Endothelial cell of hepatic sinusoid (primary cell): ENCODE measurements around the gene PGA5.
"Not testable (repeated sequence)": the region's sequence is repeated elsewhere in the genome, so short reads cannot be mapped to it uniquely, and the experiment has no call there.

Source experiments
- in situ Hi-C: cut with HindIII; loops from 2 replicates; pipeline ENCODE4 v1.10.0; 2017; ENCODE audit warnings: low sequenced_read_pairs

PGA5 gene

DNA sequence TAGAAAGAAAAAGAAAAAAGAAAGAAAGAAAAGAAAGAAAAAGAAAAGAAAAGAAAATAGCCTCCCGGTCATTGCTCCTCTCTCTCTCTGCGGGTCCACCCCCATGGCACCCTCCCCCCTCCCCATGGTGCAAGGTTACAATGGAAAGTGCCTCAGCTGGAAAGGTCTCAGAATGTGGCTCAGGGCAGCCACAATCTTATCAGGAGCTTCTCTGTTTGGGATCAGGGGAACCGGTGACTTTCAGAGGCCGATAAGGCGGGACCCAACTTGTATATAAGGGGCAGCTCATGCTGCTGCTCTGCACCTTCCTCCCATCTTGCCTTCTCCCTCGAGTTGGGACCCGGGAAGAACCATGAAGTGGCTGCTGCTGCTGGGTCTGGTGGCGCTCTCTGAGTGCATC is at the start of gene PGA5:
Gene PGA5 (plus strand): TSS at position 301 of the 400 bp plus-strand sequence. CDS start 52 bp downstream, at position 353.
- in situ Hi-C loops, result not testable (repeated sequence)

DNA sequence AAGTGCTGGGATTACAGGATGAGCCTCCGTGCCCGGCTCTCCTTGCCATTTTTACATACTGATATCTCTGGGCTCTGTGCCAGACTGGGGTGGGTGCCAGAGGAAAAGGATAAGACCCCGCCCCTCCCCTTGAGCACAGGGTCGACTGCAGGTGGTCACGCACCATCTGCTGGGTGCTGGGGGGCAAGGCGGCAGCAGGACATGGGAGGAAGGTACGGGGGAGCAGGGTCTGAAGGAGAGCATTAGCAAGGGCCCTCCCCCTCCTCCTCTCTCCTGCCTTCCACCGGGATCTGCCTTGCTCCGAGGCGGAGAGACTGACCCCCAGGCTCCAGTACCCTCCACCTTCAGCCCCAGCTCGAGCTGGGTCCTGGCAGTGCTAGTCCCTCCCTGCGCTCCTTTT is 47.4 kb upstream of the PGA5 start:
- in situ Hi-C loops, result no loop called here

DNA sequence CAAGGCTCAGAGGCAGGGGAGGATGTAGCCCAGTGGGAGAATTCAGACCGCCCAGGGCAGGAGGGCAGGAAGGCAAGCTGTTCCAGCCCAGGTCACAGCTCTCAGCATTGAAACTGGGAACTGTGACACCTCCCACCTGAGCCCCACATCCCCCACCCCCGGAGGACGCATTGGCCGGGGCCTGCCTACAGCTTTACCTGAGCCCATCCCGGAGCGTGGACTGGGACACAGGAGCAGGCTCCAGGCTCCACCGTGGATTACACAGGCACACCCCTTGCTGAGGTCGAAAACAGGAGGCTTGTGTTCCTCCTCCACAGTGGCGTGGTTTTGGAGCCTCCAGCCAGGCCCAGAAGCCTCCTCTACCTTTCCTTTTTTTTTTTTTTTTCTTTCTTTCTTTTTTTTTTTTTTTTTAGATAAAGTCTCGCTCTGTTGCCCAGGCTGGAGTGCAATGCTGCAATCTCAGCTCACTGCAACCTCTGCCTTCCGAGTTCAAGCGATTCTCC is 46.8 kb upstream of the PGA5 start:
- in situ Hi-C loops, result no loop called here

DNA sequence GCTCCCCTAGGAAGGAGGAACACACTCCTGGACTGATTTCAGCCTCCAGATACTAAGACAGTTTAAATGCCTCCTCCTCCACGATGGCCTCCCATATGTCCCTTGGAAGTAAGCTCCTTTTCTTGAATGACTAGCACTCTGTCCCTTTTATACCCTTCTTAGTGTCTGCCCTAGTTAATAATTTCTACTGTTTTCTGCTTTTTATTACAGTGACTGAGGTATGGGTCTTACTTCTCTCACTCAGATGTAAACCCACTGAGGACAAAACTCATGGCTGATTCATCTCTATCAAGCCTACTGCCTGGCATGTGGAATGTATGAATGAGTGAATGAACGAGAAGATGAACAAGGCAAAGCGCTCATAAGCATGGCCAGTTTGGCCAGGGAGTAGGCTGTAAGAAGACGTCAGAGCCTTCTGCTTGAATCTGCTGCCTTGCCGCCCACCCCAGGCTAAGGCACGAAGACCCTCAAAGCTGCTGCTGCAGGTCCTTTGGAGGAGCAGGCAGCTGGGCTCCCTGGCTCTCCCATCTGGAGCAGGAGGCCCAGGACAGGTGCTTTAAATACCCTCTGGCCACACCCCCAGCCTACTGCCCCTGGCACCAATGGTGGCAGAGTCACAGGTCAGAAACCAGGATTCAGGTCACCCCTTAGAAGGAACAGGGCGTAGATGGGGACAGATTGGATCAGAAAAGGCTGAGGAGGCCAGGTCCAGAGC is 45.8 kb upstream of the PGA5 start:
- in situ Hi-C loops, result no loop called here

DNA sequence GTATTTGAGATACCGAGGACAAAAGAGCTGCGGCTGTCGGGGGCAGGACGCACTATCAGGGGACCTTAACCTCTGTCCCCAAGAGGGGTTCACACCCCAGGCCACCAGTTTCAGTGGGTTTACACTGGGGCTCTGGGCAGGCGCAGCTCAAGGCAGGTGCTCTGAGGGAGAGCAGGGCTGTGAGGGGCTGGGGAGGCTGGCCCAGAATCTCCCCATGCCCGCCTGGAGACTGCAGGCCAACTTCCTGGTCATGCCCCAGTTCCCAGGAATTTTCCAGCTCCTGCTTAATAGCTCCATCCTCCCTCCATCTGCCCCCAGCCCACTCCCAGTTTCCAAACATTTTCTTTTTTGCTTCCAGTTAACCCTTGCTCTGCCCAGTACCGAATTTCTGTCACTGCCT is 45.3 kb upstream of the PGA5 start:
- in situ Hi-C loops, result no loop called here

DNA sequence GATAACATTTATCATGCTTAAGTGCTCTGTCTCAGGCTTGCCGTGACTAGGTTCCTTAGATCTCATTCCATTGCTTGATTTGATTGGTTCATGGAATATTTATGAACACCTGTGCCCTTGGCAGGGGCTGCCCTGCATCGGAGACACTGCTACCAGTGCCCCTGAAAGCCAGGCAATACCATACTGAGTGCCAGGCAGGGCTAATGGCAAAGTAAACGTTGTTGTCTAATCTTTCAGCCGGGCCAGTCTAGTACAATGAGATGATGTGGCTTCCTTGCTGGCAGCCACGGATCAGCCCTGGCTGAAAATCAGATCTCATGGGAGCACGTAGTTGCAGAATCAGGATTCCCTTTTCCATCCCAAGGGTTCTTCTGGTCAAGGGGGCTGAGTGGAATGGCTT is 42.6 kb upstream of the PGA5 start:
- in situ Hi-C loops, result no loop called here

DNA sequence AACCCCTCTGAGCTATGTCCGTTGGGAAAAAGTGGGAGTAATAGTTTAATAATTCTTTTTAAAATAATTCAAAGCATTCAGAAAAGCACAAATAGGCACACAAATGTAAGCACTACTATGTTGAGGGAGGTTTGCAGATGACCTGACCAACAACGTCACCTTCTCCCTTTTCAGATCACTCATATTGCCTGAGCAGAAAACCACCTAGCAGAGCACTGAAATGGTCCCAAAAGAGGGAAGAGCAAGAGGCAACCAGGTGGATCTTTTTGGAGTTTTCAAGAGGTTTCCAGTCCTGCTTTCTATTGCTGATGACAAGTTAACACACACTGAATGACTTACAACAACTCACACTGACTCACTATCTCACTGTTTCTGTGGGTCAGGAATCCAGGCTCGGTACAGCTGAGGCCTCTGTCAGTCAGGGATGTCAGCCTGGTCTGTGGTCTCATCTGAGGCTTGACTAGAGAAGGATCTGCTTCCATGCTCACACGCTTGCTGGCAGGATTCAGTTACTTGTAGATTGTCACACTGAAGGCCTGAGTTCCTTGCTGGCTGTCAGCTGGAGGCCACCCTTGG is 41.9 kb upstream of the PGA5 start:
- in situ Hi-C loops, result no loop called here

DNA sequence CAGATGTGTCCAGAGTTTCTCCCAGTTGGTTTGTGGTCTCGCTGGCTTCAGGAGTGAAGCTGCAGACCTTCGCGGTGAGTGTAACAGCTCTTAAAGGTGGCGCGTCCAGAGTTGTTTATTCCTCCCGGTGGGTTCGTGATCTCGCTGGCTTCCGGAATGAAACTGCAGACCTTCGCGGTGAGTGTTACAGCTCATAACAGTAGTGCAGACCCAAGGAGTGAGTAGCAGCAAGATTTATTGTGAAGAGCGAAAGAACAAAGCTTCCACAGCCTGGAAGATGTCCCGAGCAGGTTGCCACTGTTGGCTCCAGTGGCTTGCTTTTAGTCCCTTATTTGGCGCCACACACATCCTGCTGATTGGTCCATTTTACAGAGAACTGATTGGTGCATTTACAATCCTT is 39.5 kb upstream of the PGA5 start:
- in situ Hi-C loops, result no loop called here

DNA sequence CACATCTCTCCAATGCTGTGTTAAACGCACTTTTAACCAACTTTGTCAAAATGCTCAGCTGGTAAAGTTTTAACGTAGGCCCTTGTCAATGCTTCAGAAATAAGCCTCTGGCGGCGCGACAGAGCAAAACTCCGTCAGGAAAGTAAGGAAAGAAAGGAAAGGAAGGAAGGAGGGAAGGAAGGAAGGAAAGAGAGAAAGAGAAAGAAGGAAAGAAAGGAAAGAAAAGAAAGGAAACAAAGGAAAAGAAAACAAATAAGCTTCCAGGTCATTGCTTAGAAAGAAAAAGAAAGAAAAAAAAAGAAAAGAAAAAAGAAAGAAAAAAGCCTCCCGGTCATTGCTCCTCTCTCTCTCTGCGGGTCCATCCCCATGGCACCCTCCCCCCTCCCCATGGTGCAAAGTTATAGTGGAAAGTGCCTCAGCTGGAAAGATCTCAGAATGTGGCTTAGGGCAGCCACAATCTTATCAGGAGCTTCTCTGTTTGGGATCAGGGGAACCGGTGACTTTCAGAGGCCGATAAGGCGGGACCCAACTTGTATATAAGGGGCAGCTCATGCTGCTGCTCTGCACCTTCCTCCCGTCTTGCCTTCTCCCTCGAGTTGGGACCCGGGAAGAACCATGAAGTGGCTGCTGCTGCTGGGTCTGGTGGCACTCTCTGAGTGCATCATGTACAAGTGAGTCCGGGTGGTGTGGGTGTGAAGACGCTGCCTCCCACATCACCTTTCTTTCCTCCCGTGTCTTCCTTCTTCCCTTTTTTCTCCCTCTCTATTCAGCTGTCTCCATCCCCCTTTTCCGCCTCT is 37.8 kb upstream of the PGA5 start, which contains the start of gene PGA3:
Gene PGA3 (plus strand): TSS at position 566 of the 797 bp plus-strand sequence. CDS start 50 bp downstream, at position 616.
- in situ Hi-C loops, result not testable (repeated sequence)

DNA sequence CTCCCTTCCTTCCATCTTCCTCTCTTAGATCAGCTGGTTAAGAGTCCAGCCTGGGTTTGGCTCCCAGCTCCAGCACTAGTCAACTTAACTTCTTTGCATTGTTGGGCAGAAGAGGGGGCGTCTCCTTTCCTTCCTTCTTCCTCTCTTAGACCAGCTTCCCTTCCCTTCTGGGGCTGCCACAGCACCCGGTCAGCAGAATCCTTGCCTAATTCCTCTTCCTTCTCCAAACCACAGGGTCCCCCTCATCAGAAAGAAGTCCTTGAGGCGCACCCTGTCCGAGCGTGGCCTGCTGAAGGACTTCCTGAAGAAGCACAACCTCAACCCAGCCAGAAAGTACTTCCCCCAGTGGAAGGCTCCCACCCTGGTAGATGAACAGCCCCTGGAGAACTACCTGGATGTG is 37.1 kb upstream of the PGA5 start:
- in situ Hi-C loops, result not testable (repeated sequence)

DNA sequence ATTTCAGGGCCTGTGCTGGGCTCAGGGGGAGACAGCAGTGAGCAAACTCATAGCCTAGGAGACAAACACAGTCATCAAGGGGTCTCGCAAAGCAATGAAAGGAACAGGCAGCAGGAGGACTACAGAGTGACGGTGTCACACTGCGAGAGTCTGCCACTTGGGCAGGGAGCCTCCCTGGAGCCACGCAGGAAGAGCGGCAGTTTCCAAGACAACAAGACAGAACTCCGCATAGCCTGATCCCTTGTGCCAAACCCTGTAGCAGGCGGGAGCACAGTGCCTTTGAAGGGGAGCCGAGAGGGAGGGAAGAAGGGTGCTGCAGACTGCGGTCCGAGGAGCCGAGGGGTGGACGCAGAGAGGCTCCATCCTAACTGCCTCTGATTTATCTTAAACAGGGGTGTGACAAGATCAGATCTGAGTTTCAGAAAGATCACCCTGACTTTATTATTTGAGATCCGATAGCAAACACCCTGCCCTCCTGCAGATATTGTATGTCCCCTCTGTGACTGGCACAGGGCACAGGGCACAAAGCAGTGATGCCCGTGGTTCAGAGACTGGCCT is 36.4 kb upstream of the PGA5 start:
- in situ Hi-C loops, result not testable (repeated sequence)

DNA sequence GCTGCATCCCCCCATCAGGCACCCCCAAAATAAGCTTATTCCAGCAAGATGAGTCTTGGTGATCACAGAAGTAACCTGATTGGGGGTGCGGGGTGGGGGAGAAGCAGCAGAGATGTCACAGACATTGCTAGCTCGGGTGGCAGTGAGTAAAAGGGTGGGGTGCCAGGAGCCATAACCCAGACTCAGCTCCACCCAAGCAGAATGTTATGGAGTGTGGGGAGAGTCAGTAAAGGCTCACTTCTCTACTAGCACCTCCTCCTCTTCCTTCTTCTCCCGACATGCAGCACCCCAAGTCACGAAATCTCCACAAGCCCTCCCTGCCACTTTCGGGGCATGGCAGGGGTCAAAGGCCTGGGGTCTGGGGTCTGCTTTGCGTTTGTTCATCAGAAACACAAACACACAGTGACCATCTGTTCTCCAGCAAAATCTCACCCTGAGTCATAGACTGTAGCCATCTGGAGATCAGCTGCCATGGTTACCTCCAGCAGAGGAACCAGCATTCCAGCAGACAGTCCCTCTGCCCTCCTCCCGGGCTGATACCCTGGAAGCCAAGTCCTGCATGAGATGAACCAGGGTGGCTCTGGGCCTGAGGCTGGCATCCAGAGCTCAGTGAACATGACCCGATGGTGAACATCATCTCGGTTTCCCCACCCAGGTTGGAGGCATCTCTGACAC is 33.2 kb upstream of the PGA5 start:
- in situ Hi-C loops, result not testable (repeated sequence)

DNA sequence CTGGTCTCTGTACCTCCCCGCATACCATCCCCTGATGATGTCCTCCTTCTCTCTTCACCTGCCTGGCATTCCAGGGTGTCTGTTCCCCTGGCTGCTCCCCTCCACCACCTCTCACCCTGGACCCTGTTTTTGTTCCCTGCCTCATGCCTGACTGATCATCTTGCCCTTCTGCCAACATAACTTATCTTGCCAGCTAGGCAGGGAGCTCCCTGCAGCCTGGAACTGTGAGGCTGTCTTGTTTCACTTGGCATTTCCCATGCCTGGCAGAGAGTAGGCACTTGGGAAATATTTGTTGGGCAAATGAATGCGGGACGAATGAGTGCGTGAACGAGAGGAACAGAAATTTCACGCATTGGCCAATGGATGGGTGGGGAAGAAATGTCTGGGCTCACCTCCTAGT is 30.3 kb upstream of the PGA5 start:
- in situ Hi-C loops, result not testable (repeated sequence)

DNA sequence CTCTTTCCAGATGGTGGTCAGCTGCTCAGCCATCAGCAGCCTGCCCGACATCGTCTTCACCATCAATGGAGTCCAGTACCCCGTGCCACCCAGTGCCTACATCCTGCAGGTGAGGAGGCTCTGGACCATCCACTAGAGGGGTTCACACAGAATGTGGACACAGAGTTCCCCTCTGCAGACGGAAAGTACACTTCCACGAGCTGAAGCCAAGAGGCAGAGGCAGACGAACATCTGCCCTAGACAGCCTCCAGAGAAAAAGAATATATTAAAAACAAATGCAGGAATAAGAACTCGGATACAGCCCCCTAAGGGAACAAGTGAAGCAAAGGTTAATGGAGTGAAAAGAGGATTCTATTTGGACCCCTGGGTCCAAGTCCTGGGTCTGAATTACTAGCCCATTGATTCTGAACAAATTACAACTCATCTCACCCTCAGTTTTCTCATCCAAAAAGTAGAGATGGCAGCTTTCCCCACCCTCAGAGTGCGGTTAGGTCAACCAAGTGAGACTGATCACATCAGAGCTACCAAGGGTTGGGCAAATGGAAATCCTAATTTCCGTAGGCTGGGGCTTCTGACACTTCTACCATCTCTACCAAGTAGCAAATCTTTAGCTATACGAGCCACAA is 29.5 kb upstream of the PGA5 start:
- in situ Hi-C loops, result not testable (repeated sequence)

DNA sequence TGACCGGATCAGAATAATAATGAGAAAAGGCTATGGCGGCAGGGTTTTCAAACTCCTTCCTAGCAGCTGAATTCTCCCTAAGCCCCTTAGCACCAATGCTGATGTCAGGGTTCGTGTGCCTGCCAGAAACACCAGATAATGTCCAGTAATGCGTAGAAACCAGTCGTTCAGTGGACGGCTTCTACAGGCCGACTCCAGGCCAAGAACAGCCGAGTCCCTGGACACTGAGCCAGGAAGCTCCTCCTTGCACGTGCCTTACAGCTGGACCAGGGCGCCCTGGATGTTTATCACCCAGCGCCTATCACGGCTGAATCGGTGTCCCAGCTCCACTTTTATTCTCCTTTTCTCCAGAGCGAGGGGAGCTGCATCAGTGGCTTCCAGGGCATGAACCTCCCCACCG is 28.8 kb upstream of the PGA5 start:
- in situ Hi-C loops, result not testable (repeated sequence)

DNA sequence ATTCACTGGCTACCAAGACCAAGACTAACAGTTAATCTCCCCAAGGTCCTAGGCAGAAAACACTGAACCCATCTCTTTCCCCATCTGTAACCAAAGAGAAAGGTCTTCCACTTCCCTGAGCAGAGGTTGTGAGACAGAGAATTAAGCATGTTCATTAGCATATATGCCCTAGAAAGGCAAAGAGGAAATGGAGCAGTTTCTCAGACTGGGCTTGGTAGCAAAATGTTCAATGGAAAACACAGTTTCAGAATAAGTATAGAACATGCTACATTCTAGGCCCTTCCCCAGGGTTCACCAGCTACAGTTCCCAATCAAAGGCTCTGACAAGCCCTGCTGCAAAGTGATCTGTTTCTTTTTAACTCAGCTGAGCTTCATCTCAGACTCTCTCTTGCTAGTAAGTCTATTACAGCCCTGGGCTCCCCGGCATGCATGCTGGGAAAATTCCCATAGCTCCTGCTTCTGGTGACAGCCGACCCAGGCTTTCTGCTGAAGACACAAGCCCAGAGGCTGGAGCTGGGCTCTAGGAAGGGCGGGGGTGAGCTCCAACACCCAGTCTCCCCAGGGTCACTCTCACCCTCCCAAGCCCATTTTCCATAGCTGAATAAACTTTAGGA is 27.2 kb upstream of the PGA5 start:
- in situ Hi-C loops, result not testable (repeated sequence)

DNA sequence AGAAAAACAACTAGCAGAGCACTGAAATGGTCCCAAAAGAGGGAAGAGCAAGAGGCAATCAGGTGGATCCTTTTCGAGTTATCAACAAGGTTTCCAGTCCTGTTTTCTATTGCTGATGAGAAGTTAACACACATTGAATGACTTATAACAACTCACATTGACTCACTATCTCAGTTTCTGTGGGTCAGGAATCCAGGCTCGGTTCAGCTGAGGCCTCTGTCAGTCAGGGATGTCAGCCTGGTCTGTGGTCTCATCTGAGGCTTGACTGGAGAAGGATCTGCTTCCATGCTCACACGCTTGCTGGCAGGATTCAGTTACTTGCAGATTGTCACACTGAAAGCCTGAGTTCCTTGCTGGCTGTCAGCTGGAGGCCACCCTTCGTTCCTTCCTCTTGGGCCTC is 22.7 kb upstream of the PGA5 start:
- in situ Hi-C loops, result not testable (repeated sequence)

DNA sequence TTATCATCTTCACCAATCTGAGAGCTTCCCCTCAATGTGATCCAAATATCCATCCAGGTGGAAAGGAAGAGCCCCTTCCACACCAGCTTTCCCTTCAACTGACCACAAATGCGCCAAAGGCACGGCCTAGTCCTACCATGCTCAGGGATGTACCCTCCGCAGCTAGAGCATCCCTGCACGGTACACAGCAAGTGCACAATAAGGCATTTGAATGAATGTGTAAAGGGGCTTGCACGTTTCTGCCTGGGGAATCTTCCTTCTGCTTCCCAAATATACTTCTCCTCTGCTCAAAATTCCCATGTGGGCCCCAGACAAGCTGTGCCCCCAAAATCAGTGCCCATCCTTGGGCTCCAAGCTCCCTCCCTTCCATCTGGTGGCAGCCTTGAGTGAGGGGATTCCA is 22.0 kb upstream of the PGA5 start:
- in situ Hi-C loops, result not testable (repeated sequence)

DNA sequence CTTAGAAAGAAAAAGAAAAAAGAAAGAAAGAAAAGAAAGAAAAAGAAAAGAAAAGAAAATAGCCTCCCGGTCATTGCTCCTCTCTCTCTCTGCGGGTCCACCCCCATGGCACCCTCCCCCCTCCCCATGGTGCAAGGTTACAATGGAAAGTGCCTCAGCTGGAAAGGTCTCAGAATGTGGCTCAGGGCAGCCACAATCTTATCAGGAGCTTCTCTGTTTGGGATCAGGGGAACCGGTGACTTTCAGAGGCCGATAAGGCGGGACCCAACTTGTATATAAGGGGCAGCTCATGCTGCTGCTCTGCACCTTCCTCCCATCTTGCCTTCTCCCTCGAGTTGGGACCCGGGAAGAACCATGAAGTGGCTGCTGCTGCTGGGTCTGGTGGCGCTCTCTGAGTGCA is 18.9 kb upstream of the PGA5 start, which contains the start of gene PGA4:
Gene PGA4 (plus strand): TSS at position 301 of the 400 bp plus-strand sequence. CDS start 54 bp downstream, at position 355.
- in situ Hi-C loops, result not testable (repeated sequence)

DNA sequence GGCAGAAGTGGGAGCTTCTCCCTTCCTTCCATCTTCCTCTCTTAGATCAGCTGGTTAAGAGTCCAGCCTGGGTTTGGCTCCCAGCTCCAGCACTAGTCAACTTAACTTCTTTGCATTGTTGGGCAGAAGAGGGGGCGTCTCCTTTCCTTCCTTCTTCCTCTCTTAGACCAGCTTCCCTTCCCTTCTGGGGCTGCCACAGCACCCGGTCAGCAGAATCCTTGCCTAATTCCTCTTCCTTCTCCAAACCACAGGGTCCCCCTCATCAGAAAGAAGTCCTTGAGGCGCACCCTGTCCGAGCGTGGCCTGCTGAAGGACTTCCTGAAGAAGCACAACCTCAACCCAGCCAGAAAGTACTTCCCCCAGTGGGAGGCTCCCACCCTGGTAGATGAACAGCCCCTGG is 18.3 kb upstream of the PGA5 start:
- in situ Hi-C loops, result not testable (repeated sequence)
